ENCODE measurements around the gene BMPR1A. TPM values are rescaled to one million over a fixed set of nuclear protein-coding genes. Genes with fewer than 3 reads are reported as not detected.
A peak's percentile ranks its signal among the peaks of the same experiment; 100 is the strongest.

The BMPR1A gene
- total and polyA plus RNA-seq, 2 experiments from 2014 or later, result 14.2 to 82.5 TPM

DNA sequence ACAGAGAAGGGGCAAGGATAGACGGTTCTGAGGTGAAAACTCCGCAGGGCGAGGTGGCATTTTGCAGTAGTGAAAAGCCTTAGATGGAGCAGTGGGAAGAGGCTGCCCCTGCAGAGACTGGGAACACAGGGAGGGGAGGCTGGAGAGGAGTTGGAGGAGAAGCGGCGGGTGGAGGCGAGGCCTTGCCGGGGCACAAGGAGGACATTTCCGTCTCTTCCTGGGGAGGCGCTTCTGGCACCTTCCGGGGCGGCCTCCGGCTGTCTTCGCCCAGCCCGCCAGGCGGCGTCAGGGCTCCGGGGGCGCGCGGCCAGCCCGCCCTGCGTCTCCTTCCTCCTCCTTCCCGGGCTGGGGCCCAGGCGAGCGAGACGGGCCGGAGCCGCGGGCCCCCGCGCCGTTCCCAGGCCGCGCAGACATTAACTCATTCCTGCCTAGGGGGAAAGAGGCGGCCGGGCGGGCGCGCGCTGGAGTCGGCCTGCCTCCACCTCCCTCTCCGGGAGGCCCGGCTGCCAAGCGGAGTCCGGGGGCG lies 45.4 kb upstream of the BMPR1A start:
- peak overlapping the region; percentile 74 for H3K4me3 ChIP-seq
- H3K9me3 Mint-ChIP-seq, result no peaks in the 10 kb centered on the region; the same call in 2 of the 3 replicates
- H3K27me3 Mint-ChIP-seq (ENCODE audit: insufficient read depth, low read depth, poor library complexity), result peaks cover 25% of the 10 kb centered on the region
- peak overlapping the region; percentile 84; the same call in 1 of the 2 replicates for H3K27ac ChIP-seq (ENCODE audit: low read depth)
- H3K4me1 ChIP-seq (ENCODE audit: insufficient read depth), result peaks cover 22% of the 10 kb centered on the region
- H3K4me1 Mint-ChIP-seq, result peaks cover 50% of the 10 kb centered on the region
- no peaks in the 10 kb centered on the region for H3K9me2 ChIP-seq (ENCODE audit: insufficient read depth)
- no peaks in the 10 kb centered on the region for H4K20me1 ChIP-seq (replicated peaks; ENCODE audit: insufficient read depth)
- peak overlapping the region; percentile 30; the same call in 1 of the 2 replicates for H3K27ac Mint-ChIP-seq
- peaks cover 12% of the 10 kb centered on the region; the same call in 1 of the 2 replicates for H3F3A ChIP-seq (replicated peaks; ENCODE audit: low read depth)
- no peaks in the 10 kb centered on the region for H3K27me3 ChIP-seq (ENCODE audit: insufficient read depth)
- H3K36me3 Mint-ChIP-seq (ENCODE audit: low read depth), result no peaks in the 10 kb centered on the region; the same call in 2 of the 3 replicates
- H2AFZ ChIP-seq, result peak overlapping the region; percentile 94
- H3K4me3 Mint-ChIP-seq, result peak overlapping the region; percentile 62
- peak; percentile 81 for ATAC-seq
- peak overlapping the region; percentile 96 for H3K4me2 ChIP-seq
- peak; percentile 94 for DNase-seq (ENCODE audit: low spot score)
- H3K36me3 ChIP-seq (ENCODE audit: insufficient read depth), result no peaks in the 10 kb centered on the region
- H3K79me2 ChIP-seq (replicated peaks; ENCODE audit: insufficient read depth), result no peaks in the 10 kb centered on the region
- TF ChIP-seq, protein P1, sequence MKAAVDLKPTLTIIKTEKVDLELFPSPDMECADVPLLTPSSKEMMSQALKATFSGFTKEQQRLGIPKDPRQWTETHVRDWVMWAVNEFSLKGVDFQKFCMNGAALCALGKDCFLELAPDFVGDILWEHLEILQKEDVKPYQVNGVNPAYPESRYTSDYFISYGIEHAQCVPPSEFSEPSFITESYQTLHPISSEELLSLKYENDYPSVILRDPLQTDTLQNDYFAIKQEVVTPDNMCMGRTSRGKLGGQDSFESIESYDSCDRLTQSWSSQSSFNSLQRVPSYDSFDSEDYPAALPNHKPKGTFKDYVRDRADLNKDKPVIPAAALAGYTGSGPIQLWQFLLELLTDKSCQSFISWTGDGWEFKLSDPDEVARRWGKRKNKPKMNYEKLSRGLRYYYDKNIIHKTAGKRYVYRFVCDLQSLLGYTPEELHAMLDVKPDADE (IDR thresholded peaks at IDR 0.05), result peak; percentile 39; the same call in 1 of the 2 replicates
- TF ChIP-seq STAT1 (IDR thresholded peaks at IDR 0.05; ENCODE audit: unreplicated experiment) (no peak), JUNB (IDR thresholded peaks at IDR 0.05; ENCODE audit: unreplicated experiment) (no peak), EZH2phosphoT487 (IDR thresholded peaks at IDR 0.05; ENCODE audit: unreplicated experiment) (no peak), EZH2 (IDR thresholded peaks at IDR 0.05; ENCODE audit: low read depth, unreplicated experiment) (no peak), ZNF331 (CRISPR knock-in tag; IDR thresholded peaks at IDR 0.05; ENCODE audit: low read depth) (no peak)
- TF ChIP-seq, protein P2, sequence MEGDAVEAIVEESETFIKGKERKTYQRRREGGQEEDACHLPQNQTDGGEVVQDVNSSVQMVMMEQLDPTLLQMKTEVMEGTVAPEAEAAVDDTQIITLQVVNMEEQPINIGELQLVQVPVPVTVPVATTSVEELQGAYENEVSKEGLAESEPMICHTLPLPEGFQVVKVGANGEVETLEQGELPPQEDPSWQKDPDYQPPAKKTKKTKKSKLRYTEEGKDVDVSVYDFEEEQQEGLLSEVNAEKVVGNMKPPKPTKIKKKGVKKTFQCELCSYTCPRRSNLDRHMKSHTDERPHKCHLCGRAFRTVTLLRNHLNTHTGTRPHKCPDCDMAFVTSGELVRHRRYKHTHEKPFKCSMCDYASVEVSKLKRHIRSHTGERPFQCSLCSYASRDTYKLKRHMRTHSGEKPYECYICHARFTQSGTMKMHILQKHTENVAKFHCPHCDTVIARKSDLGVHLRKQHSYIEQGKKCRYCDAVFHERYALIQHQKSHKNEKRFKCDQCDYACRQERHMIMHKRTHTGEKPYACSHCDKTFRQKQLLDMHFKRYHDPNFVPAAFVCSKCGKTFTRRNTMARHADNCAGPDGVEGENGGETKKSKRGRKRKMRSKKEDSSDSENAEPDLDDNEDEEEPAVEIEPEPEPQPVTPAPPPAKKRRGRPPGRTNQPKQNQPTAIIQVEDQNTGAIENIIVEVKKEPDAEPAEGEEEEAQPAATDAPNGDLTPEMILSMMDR (conservative IDR thresholded peaks at IDR 0.05; ENCODE audit: low read depth in 2 of 2), result peak; percentile 50 to 85
- TF ChIP-seq, protein P3, sequence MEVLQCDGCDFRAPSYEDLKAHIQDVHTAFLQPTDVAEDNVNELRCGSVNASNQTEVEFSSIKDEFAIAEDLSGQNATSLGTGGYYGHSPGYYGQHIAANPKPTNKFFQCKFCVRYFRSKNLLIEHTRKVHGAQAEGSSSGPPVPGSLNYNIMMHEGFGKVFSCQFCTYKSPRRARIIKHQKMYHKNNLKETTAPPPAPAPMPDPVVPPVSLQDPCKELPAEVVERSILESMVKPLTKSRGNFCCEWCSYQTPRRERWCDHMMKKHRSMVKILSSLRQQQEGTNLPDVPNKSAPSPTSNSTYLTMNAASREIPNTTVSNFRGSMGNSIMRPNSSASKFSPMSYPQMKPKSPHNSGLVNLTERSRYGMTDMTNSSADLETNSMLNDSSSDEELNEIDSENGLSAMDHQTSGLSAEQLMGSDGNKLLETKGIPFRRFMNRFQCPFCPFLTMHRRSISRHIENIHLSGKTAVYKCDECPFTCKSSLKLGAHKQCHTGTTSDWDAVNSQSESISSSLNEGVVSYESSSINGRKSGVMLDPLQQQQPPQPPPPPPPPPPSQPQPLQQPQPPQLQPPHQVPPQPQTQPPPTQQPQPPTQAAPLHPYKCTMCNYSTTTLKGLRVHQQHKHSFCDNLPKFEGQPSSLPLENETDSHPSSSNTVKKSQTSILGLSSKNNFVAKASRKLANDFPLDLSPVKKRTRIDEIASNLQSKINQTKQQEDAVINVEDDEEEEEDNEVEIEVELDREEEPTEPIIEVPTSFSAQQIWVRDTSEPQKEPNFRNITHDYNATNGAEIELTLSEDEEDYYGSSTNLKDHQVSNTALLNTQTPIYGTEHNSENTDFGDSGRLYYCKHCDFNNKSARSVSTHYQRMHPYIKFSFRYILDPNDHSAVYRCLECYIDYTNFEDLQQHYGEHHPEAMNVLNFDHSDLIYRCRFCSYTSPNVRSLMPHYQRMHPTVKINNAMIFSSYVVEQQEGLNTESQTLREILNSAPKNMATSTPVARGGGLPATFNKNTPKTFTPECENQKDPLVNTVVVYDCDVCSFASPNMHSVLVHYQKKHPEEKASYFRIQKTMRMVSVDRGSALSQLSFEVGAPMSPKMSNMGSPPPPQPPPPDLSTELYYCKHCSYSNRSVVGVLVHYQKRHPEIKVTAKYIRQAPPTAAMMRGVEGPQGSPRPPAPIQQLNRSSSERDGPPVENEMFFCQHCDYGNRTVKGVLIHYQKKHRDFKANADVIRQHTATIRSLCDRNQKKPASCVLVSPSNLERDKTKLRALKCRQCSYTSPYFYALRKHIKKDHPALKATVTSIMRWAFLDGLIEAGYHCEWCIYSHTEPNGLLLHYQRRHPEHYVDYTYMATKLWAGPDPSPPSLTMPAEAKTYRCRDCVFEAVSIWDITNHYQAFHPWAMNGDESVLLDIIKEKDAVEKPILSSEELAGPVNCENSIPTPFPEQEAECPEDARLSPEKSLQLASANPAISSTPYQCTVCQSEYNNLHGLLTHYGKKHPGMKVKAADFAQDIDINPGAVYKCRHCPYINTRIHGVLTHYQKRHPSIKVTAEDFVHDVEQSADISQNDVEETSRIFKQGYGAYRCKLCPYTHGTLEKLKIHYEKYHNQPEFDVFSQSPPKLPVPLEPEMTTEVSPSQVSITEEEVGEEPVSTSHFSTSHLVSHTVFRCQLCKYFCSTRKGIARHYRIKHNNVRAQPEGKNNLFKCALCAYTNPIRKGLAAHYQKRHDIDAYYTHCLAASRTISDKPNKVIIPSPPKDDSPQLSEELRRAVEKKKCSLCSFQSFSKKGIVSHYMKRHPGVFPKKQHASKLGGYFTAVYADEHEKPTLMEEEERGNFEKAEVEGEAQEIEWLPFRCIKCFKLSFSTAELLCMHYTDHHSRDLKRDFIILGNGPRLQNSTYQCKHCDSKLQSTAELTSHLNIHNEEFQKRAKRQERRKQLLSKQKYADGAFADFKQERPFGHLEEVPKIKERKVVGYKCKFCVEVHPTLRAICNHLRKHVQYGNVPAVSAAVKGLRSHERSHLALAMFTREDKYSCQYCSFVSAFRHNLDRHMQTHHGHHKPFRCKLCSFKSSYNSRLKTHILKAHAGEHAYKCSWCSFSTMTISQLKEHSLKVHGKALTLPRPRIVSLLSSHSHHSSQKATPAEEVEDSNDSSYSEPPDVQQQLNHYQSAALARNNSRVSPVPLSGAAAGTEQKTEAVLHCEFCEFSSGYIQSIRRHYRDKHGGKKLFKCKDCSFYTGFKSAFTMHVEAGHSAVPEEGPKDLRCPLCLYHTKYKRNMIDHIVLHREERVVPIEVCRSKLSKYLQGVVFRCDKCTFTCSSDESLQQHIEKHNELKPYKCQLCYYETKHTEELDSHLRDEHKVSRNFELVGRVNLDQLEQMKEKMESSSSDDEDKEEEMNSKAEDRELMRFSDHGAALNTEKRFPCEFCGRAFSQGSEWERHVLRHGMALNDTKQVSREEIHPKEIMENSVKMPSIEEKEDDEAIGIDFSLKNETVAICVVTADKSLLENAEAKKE (CRISPR knock-in tag; IDR thresholded peaks at IDR 0.05), result no peak
